Activated naive CD4-positive, alpha-beta T cell treated with anti-CD3 and anti-CD28 coated beads for 36 hours (primary cell): ENCODE results near the gene LDLRAD4. TPM values are rescaled to one million over a fixed set of nuclear protein-coding genes. Genes with fewer than 3 reads are reported as not detected.

Experiments used
- CTCF ChIA-PET: fragments of 350-600 bp; sonication (Branson Sonifier 250); formaldehyde crosslinking; loops from one replicate; lab custom pipeline; 2021; ENCODE audit warnings: antibody characterized with exemption; lab: Charles Lee
- DNase-seq: peaks from one replicate; pipeline ENCODE4 v3.0.0-alpha.2; 2020
- H3K27ac Mint-ChIP-seq: one replicate; pipeline ENCODE4 v1.8.0; 2021; ENCODE audit warnings: mild to moderate bottlenecking, mixed read lengths
- H3K27me3 Mint-ChIP-seq: one replicate; pipeline ENCODE4 v1.8.0; 2021; ENCODE audit warnings: low read depth, mixed read lengths
- H3K36me3 Mint-ChIP-seq: one replicate; pipeline ENCODE4 v1.8.0; 2021; ENCODE audit warnings: low read depth, mixed read lengths
- H3K4me1 Mint-ChIP-seq: one replicate; pipeline ENCODE4 v1.8.0; 2021; ENCODE audit warnings: low read depth, mixed read lengths
- H3K4me3 Mint-ChIP-seq: one replicate; pipeline ENCODE4 v1.8.0; 2021; ENCODE audit warnings: mild to moderate bottlenecking, moderate library complexity, mixed read lengths
- H3K9me3 Mint-ChIP-seq: one replicate; pipeline ENCODE4 v1.8.0; 2021; ENCODE audit warnings: mixed read lengths
- intact Hi-C: fragments of 100-400 bp; cut with micrococcal nuclease; formaldehyde crosslinking; loops from one replicate; pipeline ENCODE4 v1.15.1; 2023
- total RNA-seq, 2 experiments: library from RNA; stranded (reverse); gene quantifications; one replicate each; pipeline ENCODE4 v1.2.3, GENCODE V29; 2021

The LDLRAD4 gene
- total RNA-seq, 2 experiments from 2014 or later: 19.4 to 21.3 TPM

DNA sequence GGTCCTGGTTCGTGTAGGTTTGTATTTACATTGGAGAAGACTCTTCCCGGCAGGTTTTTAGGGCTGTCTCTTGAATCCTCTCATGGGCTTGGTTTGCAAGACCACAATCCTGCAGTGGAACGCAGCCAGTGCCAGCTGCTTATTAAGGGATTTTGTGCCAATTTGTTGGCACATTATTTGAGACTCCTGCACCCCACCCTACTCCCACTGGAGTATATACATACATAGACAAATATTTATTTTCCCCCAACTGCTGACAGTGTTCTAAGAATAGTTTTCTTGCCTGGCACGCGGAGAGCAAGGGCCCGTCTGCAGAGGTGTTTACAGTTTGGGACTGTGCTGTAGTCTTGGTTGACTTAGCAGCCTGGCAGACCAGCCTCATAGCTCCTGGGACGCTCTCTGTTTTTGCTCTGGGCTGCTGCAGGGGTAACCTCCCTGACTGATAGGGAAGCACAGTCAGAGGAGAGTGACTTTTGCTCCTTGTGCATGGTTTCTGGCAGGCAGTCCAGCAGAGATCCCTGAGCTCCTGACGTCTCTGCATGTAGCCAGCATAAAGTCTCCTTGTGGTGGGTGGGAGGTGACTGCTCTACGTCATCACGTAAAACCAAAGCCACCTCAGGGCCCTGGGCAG lies 1.9 kb downstream of the LDLRAD4 start:
- Mint-ChIP-seq H3K4me1 (peaks cover 35% of the 10 kb centered on the region), H3K27me3 (peaks cover 12% of the 10 kb centered on the region), H3K27ac (no peak overlapping the region), H3K4me3 (peak overlapping the region; percentile 5), H3K36me3 (no peaks in the 10 kb centered on the region), H3K9me3 (no peaks in the 10 kb centered on the region)
- intact Hi-C loops: no loop called here
- CTCF ChIA-PET: interaction anchor here (0.7 to 1.0 kb wide), 2 partner anchors 52 to 61 kb away, joined by 3 read pairs; no protein-coding TSS in a partner anchor
- no peak for DNase-seq

- H3K27ac Mint-ChIP-seq: no peak overlapping the region
- DNase-seq: no peak
- CTCF ChIA-PET: interaction anchor here (0.8 kb wide), 1 partner anchor 29 kb away, joined by 3 read pairs; no protein-coding TSS in a partner anchor
- peaks cover 27% of the 10 kb centered on the region for H3K4me1 Mint-ChIP-seq
- H3K27me3 Mint-ChIP-seq: peaks cover 10% of the 10 kb centered on the region
- H3K4me3 Mint-ChIP-seq: no peak overlapping the region
- no peaks in the 10 kb centered on the region for H3K9me3 Mint-ChIP-seq
- intact Hi-C loops: no loop called here
- H3K36me3 Mint-ChIP-seq: no peaks in the 10 kb centered on the region
Measured at GRCh38 chr18:13221869-13222855, 3.6 kb downstream of the LDLRAD4 start.

GRCh38 chr18:13222856-13223281 lies 4.3 kb downstream of the LDLRAD4 start:
- intact Hi-C loops: no loop called here
- H3K36me3 Mint-ChIP-seq: no peaks in the 10 kb centered on the region
- H3K4me1 Mint-ChIP-seq: peaks cover 27% of the 10 kb centered on the region
- H3K4me3 Mint-ChIP-seq: no peak overlapping the region
- no peaks in the 10 kb centered on the region for H3K9me3 Mint-ChIP-seq
- no peak overlapping the region for H3K27ac Mint-ChIP-seq
- peaks cover 10% of the 10 kb centered on the region for H3K27me3 Mint-ChIP-seq
- CTCF ChIA-PET: interaction anchor here (0.8 kb wide), 1 partner anchor 28 kb away, joined by 3 read pairs; no protein-coding TSS in a partner anchor
- DNase-seq: no peak

- peaks cover 10% of the 10 kb centered on the region for H3K27me3 Mint-ChIP-seq
- no peak for DNase-seq
- no peaks in the 10 kb centered on the region for H3K36me3 Mint-ChIP-seq
- H3K4me1 Mint-ChIP-seq: peaks cover 27% of the 10 kb centered on the region
- CTCF ChIA-PET: interaction anchor here (1.1 to 2.1 kb wide), 2 partner anchors 7 to 12 kb away, joined by 4 to 11 read pairs; no protein-coding TSS in a partner anchor
- H3K4me3 Mint-ChIP-seq: no peak overlapping the region
- H3K9me3 Mint-ChIP-seq: no peaks in the 10 kb centered on the region
- no peak overlapping the region for H3K27ac Mint-ChIP-seq
- intact Hi-C loops: no loop called here
Measured at GRCh38 chr18:13223311-13224143, 5.0 kb downstream of the LDLRAD4 start.

DNA sequence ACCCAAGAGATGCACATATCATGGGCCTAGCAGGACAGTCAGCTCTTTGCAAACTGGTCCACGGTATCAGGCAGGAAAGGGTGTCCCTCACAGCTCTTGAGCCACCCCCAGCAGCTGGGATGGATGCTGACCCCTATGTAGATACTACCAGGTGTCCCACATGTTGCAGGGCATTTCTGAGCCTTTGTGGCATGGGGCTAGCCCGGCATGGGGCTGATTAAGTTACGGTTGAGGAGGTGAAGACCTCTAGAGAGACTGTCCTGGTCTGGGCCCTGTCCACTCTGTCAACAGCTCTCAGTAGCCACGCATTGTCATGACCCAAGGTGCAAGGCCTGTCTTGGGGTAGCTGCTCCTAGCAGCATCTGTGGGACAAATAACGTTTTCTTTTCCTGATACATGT lies 6.7 kb downstream of the LDLRAD4 start:
- H3K36me3 Mint-ChIP-seq: no peaks in the 10 kb centered on the region
- no peak overlapping the region for H3K27ac Mint-ChIP-seq
- no peak for DNase-seq
- peaks cover 1% of the 10 kb centered on the region for H3K27me3 Mint-ChIP-seq
- CTCF ChIA-PET: interaction anchor here (2.1 kb wide), 1 partner anchor 9 kb away, joined by 11 read pairs; no protein-coding TSS in a partner anchor
- H3K4me3 Mint-ChIP-seq: no peak overlapping the region
- intact Hi-C loops: no loop called here
- peaks cover 15% of the 10 kb centered on the region for H3K4me1 Mint-ChIP-seq
- H3K9me3 Mint-ChIP-seq: no peaks in the 10 kb centered on the region

GRCh38 chr18:13226533-13227144 lies 8.1 kb downstream of the LDLRAD4 start:
- H3K27ac Mint-ChIP-seq: no peak overlapping the region
- DNase-seq: no peak
- no peaks in the 10 kb centered on the region for H3K9me3 Mint-ChIP-seq
- peaks cover 4% of the 10 kb centered on the region for H3K4me1 Mint-ChIP-seq
- intact Hi-C loops: no loop called here
- CTCF ChIA-PET: interaction anchor here (1.0 kb wide), 1 partner anchor 302 kb away, joined by 3 read pairs; no protein-coding TSS in a partner anchor
- no peaks in the 10 kb centered on the region for H3K36me3 Mint-ChIP-seq
- no peak overlapping the region for H3K4me3 Mint-ChIP-seq
- no peaks in the 10 kb centered on the region for H3K27me3 Mint-ChIP-seq

- no peaks in the 10 kb centered on the region for H3K36me3 Mint-ChIP-seq
- no peak overlapping the region for H3K4me3 Mint-ChIP-seq
- DNase-seq: no peak
- peaks cover 1% of the 10 kb centered on the region for H3K4me1 Mint-ChIP-seq
- no peak overlapping the region for H3K27ac Mint-ChIP-seq
- H3K9me3 Mint-ChIP-seq: no peaks in the 10 kb centered on the region
- intact Hi-C loops: no loop called here
- CTCF ChIA-PET: no interaction called here
- H3K27me3 Mint-ChIP-seq: no peaks in the 10 kb centered on the region
Measured at GRCh38 chr18:13227910-13228309, 9.3 kb downstream of the LDLRAD4 start.

- H3K9me3 Mint-ChIP-seq: no peaks in the 10 kb centered on the region
- no peak overlapping the region for H3K27ac Mint-ChIP-seq
- intact Hi-C loops: no loop called here
- no peak overlapping the region for H3K4me3 Mint-ChIP-seq
- no peaks in the 10 kb centered on the region for H3K4me1 Mint-ChIP-seq
- CTCF ChIA-PET: interaction anchor here (1.3 kb wide), 1 partner anchor 13 kb away, joined by 3 read pairs; no protein-coding TSS in a partner anchor
- no peaks in the 10 kb centered on the region for H3K27me3 Mint-ChIP-seq
- H3K36me3 Mint-ChIP-seq: no peaks in the 10 kb centered on the region
- DNase-seq: no peak
Measured at GRCh38 chr18:13229001-13229671, 10.6 kb downstream of the LDLRAD4 start.

DNA sequence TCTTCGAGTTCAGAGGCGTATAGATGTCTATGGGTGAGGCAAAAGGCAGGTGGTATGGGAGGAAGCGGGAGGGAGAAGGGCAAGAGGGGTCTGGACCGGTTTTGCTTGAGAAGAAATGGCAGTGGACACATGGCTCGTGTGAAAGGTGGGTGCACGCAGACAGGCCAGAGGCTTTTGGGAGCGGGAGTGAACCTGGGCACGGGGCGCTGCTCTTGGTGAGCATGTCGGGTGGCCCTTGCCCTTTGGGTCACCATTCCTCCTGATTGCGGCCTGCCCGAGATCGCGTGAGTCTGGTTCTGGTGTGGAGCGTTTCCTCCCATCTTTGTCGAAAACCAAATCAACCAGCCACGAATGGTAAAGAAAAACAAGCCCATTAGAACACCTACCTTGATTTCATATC lies 12.6 kb downstream of the LDLRAD4 start:
- CTCF ChIA-PET: interaction anchor here (0.6 to 2.0 kb wide), 2 partner anchors 15 to 233 kb away, joined by 3 to 8 read pairs; no protein-coding TSS in a partner anchor
- Mint-ChIP-seq H3K36me3 (no peaks in the 10 kb centered on the region), H3K4me1 (no peaks in the 10 kb centered on the region), H3K9me3 (no peaks in the 10 kb centered on the region), H3K27me3 (no peaks in the 10 kb centered on the region), H3K27ac (no peak overlapping the region), H3K4me3 (no peak overlapping the region)
- intact Hi-C loops: no loop called here
- no peak for DNase-seq

GRCh38 chr18:13232086-13232917 lies 13.7 kb downstream of the LDLRAD4 start:
- H3K27ac Mint-ChIP-seq: no peak overlapping the region
- DNase-seq: no peak
- no peaks in the 10 kb centered on the region for H3K9me3 Mint-ChIP-seq
- H3K27me3 Mint-ChIP-seq: no peaks in the 10 kb centered on the region
- intact Hi-C loops: no loop called here
- no peaks in the 10 kb centered on the region for H3K4me1 Mint-ChIP-seq
- H3K4me3 Mint-ChIP-seq: no peak overlapping the region
- CTCF ChIA-PET: interaction anchor here (0.7 to 2.0 kb wide), 2 partner anchors 16 to 24 kb away, joined by 3 to 8 read pairs; no protein-coding TSS in a partner anchor
- H3K36me3 Mint-ChIP-seq: no peaks in the 10 kb centered on the region
